T1000 (cell line): ENCODE results near the gene SLC44A3.
A peak's percentile ranks its signal among the peaks of the same experiment; 100 is the strongest.

ENCODE experiments used
- DNase-seq: peaks from one replicate; lab custom pipeline; 2025; ENCODE audit warnings: mixed read lengths; lab: John Stamatoyannopoulos, UW

SLC44A3 gene

DNA sequence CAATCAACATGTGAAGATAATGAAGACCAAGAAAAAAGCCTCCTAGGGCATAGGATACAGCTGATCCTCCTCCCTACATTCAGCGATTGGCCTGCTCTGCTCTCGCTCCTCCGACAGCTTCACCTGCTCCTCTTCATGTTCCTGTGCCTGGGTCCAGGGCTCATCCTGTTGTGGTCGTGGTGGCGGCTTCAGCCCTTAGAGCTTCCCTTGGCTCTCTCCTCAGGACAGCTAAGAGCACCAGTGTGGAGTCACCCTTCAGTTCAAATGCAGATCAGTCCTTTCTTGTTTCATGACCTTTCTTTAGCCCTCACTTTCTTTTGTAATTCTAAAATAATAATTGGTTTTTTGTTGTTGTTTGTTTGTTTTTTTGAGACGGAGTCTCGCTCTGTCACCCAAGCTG is 88.0 kb downstream of the SLC44A3 start:
- no peak for DNase-seq

- DNase-seq, result no peak
Observed at GRCh38 chr1:94908965-94909364, 88.8 kb downstream of the SLC44A3 start.

GRCh38 chr1:94909486-94909885 is 89.3 kb downstream of the SLC44A3 start:
- no peak for DNase-seq

DNA sequence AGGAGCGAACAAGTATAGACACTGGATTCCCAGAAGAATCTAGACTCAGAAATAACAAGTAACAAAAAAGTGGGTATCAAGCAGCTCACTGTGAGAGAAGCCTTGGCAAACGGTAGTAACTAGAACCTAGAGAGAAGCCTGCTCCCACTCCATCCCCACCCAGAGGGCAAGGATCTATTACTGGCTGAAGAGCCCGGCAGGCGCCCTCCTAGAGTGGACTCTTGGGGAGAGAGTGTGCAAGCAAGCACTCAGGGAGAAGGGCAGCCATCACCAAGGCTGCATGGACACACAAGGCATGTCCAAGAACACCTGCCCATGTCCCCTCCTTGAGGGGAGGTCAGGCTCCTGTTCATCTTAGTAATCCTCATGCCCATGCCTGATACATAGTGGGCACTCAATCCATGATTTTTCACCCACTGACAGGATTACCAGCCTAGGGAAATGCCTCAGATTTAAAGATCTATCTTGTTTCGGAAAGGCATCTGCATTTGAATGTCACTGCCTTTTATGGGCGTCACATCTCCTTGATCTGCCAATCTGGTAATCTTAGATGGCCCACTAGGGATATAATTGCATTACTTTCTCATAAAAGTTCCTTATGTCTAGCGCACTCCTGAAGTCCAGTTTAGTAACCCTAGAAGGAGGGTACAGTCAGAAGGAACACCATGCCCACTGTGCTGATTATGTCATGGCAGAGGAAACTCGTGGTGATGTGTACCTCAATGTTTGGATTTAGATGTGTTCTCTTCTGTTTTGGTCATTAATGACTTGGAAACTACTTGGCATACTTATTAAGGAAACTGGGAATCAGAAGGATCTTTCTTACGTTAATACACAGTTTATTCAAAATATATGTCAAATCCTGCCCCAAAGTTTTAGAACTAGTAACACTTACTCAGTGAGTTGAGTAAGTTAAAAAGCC is 92.4 kb downstream of the SLC44A3 start:
- no peak for DNase-seq

DNA sequence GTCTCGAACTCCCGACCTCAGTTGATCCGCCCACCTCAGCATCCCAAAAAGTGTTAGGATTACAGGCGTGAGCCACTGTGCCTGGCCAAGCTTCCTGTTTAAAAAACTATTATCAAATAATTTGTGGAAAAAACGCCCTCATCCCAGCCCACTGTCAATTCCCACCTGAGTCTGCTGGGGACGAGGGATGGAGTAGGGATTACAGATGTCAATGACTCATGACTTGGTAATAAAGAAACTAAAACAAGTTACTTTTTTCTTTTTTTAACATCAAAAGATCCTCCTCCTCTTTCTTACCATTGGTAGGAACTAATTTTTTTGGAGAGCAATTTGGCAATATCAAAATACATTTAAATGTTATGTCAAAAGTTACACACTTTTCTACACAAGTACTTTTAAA is 97.1 kb downstream of the SLC44A3 start:
- DNase-seq, result no peak

DNA sequence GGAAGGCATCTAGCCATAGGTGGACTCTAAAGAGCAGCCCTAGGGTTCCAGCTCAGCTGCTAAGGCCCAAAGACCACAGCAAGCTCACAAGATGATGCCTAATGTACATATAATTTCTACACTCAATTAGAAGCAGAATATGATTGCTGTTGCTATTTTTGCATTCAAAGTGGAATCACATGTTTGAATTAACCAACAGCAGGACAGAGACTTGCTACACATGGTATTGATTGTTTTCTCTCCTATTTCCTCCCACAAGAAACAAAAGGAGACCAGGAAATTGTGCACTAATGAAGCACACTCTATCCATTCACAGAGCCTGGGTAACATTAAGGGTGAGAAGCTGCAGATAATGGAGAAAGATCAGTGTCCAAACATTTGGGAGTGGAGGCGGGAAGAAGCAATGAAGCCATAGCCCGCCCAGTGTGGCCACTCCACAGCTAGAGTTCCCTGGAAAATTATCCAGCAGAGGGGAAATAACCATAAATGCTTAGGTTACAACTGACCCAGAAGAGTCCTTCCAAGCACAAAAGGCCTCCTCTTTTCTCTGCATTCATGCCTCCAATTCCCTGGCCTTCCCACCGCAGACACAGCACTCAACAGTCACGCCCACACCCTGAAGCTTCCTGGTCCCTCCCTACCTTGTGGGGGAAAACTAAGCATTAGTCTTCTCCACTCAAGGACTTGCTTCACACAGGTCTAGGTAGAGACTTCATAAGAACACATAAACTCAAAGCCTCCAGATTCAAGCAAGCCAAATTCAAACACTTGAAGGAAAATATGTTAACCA is 99.3 kb downstream of the SLC44A3 start:
- no peak for DNase-seq

GRCh38 chr1:94920061-94920460 is 99.9 kb downstream of the SLC44A3 start:
- no peak for DNase-seq

GRCh38 chr1:94921977-94922376 is 101.8 kb downstream of the SLC44A3 start:
- no peak for DNase-seq

DNA sequence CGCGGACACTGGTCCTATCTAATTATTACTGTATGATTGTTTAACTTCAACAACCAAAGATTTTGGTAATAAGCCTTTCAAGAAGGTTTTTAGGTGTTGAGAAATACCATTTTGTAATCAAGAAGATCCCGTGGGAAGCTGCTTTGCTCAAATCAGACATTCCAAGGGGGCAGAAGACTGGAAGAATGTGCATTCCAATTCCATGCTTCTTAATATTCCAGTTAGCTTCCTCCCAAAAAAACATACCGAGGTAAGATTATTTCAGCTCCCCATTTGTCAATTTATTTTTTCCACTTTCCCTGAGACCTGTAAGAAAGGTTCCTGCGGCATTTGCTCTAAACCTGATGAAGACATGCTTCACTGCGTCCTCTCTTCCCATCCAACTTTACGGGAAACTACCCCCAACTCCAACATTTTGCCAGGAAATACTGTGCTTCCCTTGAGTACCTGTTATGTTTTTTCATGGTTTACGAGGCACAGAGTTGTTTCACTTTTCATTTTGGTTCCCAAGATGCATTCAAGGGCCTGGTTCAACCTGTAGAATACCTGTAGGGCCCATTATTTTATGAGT is 102.7 kb downstream of the SLC44A3 start:
- DNase-seq, result no peak

- DNase-seq, result no peak
Observed at GRCh38 chr1:94925004-94925403, 104.8 kb downstream of the SLC44A3 start.

DNA sequence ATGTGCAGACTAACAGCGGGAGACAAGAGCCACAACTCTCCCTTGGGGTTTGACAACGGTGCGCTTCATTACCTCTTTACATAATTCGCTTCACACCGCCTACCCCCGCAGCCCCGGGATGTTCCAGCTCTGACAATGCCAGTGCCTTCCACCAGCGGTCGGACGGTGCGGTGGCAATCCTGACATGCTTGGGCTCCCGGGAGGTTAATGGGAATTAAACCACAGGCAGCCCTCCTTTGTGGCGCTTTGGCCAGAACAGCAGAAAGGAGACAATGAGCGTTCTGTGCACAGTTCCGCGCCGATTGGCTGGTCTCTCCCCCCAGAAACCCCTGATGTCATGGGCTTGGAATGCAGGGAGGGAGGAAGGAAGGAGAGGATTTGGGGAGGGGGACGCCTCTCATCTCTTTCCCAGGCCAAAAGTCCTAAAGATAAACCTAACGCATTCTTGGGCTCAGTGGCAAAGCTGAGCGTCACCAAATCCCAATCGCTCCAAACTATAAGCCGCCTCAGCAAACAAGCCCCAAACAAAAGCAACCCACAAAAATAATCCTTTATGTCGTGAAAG is 105.5 kb downstream of the SLC44A3 start:
- DNase-seq, result peak; percentile 59

DNA sequence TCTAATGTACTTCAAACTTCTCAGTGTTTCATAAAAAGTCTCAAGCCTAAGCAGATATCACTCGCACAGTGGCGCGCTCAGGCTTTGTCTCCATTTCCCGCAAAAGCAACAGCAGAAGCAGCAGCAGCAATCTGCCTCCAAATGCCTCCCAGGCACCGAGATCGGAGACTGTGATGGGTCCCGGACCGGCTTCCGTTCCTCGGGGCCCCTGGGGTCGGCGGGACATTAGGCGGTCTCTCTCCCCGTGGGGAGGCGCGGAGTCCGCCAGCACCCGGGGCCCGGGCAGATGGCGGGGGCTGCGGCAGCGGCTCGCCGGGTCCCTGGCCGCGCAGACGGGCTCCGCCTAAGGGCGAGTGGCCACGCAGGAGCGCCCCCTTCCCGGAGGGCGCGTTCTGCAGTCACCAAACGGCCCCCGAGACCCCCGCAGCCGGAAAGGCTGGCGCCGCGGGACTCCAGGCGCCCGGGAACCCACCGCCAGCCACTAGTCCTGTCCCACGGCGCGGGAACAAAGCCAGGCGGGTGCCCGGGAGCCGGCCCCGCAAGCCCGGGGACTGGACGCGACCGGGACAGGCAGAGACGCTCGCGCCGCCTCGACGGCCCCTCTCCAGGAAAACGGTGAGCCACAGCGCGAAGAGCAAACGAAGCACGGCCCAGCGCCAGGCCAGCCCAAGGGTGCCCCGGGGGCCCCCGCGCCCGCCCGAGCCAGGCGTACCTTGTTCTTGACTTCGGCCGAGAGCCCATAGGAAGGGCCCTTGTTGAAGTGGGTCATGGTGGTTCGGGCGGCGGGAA is 106.2 kb downstream of the SLC44A3 start:
- DNase-seq, result no peak

DNA sequence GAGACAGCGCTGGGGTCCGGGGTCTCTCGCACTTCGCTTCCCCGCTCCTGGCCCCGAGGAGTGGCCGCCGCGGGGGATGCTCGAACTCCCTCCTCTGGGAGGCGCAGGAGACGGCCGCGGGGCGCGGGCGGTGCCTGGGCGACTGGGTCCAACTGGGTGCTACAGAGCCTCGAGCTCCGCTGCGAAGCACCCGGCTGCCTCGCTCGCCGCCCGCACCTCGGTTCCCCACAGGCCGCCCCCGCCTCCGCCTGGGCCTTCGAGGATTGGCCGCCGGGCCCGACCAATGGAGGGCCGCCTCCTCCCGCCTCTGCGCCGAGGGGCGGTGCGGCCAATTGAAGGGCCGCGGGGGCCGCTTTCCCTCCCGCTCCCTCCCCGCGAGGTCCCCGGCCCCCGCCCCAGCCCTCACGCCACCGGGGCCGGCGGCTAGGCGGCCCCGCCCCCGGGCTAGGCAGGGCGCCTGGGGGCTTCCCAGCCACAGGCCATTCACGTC is 106.8 kb downstream of the SLC44A3 start, which contains the start of gene CNN3:
CNN3 (minus strand) TSS at position 196 of the 490 bp plus-strand sequence. CDS start 216 bp downstream, outside the sequence.
- DNase-seq, result peak; percentile 93

DNA sequence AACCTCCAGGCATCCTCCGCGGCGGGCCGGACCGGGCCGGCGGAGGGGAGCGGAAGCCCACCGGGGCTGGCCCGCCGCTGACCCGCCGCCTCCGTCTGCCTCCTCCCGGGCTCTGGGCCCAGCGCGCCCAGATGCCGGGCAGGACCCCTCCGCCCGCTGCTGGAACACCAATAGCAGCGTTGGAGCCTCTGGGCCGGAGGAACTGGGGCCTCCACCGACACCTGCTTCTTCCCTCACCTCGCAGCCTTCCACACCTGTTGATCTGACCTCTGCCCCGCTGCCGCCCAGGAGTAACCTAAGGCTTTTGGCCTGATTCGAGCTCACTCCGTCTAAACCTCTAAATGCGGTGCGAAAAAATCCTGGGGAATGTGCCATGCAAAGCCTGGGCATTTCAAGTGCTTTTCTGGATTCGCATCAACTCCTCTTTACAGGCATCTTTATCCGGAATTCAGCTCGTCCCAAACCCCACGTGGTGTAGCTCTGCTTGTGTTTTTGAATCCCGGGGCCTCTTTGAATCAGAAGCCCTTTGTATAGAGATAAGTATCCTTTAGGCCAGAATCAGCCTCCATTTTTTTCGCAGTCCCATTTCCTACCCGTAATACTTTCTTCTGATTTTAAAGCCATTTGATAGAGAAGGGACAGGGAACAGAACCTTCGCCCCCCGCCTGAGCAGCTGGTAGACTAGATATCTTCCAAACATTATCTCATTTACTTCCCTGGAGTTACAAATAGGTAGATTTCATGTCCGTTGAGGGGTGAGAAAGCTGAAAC is 107.4 kb downstream of the SLC44A3 start:
- DNase-seq, result no peak

GRCh38 chr1:94928293-94928939 is 108.3 kb downstream of the SLC44A3 start:
- DNase-seq, result no peak

GRCh38 chr1:94929351-94930217 is 109.4 kb downstream of the SLC44A3 start:
- DNase-seq, result no peak

GRCh38 chr1:94931254-94931841 is 111.2 kb downstream of the SLC44A3 start:
- no peak for DNase-seq

DNA sequence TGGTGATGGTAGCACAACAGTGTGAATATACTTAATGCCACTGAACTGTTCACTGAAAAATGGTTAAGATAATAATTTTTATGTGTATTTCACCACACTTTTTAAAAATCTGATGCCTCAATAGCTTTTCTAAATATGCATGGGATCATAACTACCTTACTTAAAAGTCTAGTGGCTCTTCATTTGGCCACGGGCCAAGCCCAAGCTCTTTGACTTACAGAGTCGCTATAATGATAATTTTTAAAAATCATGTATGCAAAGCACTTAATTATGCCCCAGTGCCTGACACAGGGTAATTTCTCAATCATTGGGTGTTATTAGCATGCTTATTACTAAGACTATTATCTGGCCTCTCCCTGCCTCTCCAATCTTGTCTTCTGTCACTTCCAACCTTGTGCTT is 114.4 kb downstream of the SLC44A3 start:
- DNase-seq, result no peak

- no peak for DNase-seq
Observed at GRCh38 chr1:94935034-94935433, 114.9 kb downstream of the SLC44A3 start.
